ENCODE measurements around the gene SPEM2. TPM values are rescaled to one million over a fixed set of nuclear protein-coding genes. Genes with fewer than 3 reads are reported as not detected.

The SPEM2 gene
- total RNA-seq (not detected), polyA plus RNA-seq (under 1 TPM in 1 of 3 donors, not detected in 2; 0.03 TPM)
- long read RNA-seq, donor 1: 0 reads
- long read RNA-seq, donor 2: 0 reads

- TF ChIP-seq CTCF (IDR thresholded peaks at IDR 0.05): no peak
- DNase-seq (no peak), ATAC-seq (no peak)
- Histone ChIP-seq H3K27ac (no peak within 1 kb of the TSS), H3K36me3 (ENCODE audit: insufficient read depth in 1 of 2, low read depth in 1 of 2) (no peaks in the 10 kb centered on the region), H3K27me3 (ENCODE audit: insufficient read depth in 3 of 3, low read length in 2 of 3) (no peaks in the 10 kb centered on the region), H3K4me1 (no peaks in the 10 kb centered on the region), H3K4me3 (no peak within 1 kb of the TSS), H3K9me3 (no peaks in the 10 kb centered on the region)
- WGBS, 3 donors: 75 to 87% (median 80%) methylated on average over 6 to 7 of the region's 7 CpGs
- intact Hi-C loops (cut with DNase I): no loop called here
Measured at GRCh38 chr17:7425316-7425715, at the start of gene SPEM2. Gene SPEM2, plus strand, starts transcription at chr17:7425616. Its CDS starts 73 bp downstream, at chr17:7425689.

GRCh38 chr17:7379134-7379533 lies 46.3 kb upstream of the SPEM2 start:
- no peak overlapping the region for H3K27ac ChIP-seq
- WGBS, 3 donors: 95 to 97% (median 97%) methylated on average over 3 of the region's 3 CpGs
- no peak overlapping the region for H3K4me3 ChIP-seq
- H3K36me3 ChIP-seq (ENCODE audit: insufficient read depth in 1 of 2, low read depth in 1 of 2): no peaks in the 10 kb centered on the region
- ATAC-seq (no peak), DNase-seq (no peak)
- no peaks in the 10 kb centered on the region for H3K9me3 ChIP-seq
- peaks cover 0 to 2% (median 0%) of the 10 kb centered on the region in 3 donors for H3K27me3 ChIP-seq (ENCODE audit: insufficient read depth in 3 of 3, low read length in 2 of 3)
- H3K4me1 ChIP-seq: peaks cover 24% of the 10 kb centered on the region
- TF ChIP-seq CTCF (IDR thresholded peaks at IDR 0.05): no peak
- intact Hi-C loops (cut with DNase I): no loop called here

GRCh38 chr17:7380321-7380720 lies 45.1 kb upstream of the SPEM2 start:
- H3K9me3 ChIP-seq: no peaks in the 10 kb centered on the region
- no peak for TF ChIP-seq CTCF (IDR thresholded peaks at IDR 0.05)
- DNase-seq: peak; percentile 38 to 83
- H3K4me3 ChIP-seq: peak overlapping the region; percentile 71
- H3K27me3 ChIP-seq (ENCODE audit: insufficient read depth in 3 of 3, low read length in 2 of 3): peaks cover 0 to 2% (median 0%) of the 10 kb centered on the region in 3 donors
- H3K27ac ChIP-seq: peak overlapping the region; percentile 82
- ATAC-seq: peak; percentile 55 to 94 (median 91)
- 12 to 15% (median 13%) methylated on average over 7 of the region's 7 CpGs for WGBS, 3 donors
- H3K36me3 ChIP-seq (ENCODE audit: insufficient read depth in 1 of 2, low read depth in 1 of 2): peaks cover 0 to 7% of the 10 kb centered on the region in 2 donors
- peaks cover 24% of the 10 kb centered on the region for H3K4me1 ChIP-seq
- intact Hi-C loops (cut with DNase I): no loop called here

- WGBS, 3 donors: 6 to 10% (median 9%) methylated on average over 30 to 52 of the region's 52 CpGs
- Histone ChIP-seq H3K4me1 (peaks cover 24% of the 10 kb centered on the region), H3K27ac (peak within 1 kb of the TSS; percentile 82), H3K36me3 (ENCODE audit: insufficient read depth in 1 of 2, low read depth in 1 of 2) (peaks cover 0 to 7% of the 10 kb centered on the region in 2 donors), H3K27me3 (ENCODE audit: insufficient read depth in 3 of 3, low read length in 2 of 3) (peaks cover 0 to 2% (median 0%) of the 10 kb centered on the region in 3 donors), H3K9me3 (no peaks in the 10 kb centered on the region), H3K4me3 (peak within 1 kb of the TSS; percentile 71)
- TF ChIP-seq CTCF (IDR thresholded peaks at IDR 0.05): no peak
- ATAC-seq (peak; percentile 40 to 80 (median 73)), DNase-seq (peak; percentile 32 to 67)
- intact Hi-C loops (cut with DNase I): no loop called here
Measured at GRCh38 chr17:7380855-7381683, 44.3 kb upstream of the SPEM2 start, which contains the start of gene TNK1. Gene TNK1, plus strand, starts transcription at chr17:7381089. Its CDS starts 1,838 bp downstream, at chr17:7382927.
